Prostate gland (tissue), 2 donors: Measurements from ENCODE around the gene SLC35F3. TPM values are rescaled to one million over a fixed set of nuclear protein-coding genes. Genes with fewer than 3 reads are reported as not detected.

ENCODE experiments used
- DNase-seq: peaks from one replicate; pipeline ENCODE4 v3.0.0-alpha.2; 2019; ENCODE audit warnings: low spot score
- H3K27ac ChIP-seq, 2 donors: fragments of 200-600 bp; sonication (generic); 2 replicates each; pipeline ENCODE4 v1.5.1; 2017 to 2019
- H3K27me3 ChIP-seq: fragments of 200-600 bp; sonication (generic); replicated peaks from 2 replicates; pipeline ENCODE4 v1.5.1; 2019; ENCODE audit not compliant: insufficient read depth
- H3K36me3 ChIP-seq, 2 donors: fragments of 200-600 bp; sonication (generic); 1 replicate in 1 of 2; 2 replicates in 1 of 2; pipeline versions ENCODE4 v1.5.1 to v1.8.1; 2017 to 2019
- H3K4me1 ChIP-seq: fragments of 200-600 bp; sonication (generic); replicated peaks from 2 replicates; pipeline ENCODE4 v1.5.1; 2019
- H3K4me3 ChIP-seq, 2 donors: fragments of 200-600 bp; sonication (generic); 2 replicates each; pipeline ENCODE4 v1.5.1; 2017 to 2019
- H3K9me3 ChIP-seq: fragments of 200-600 bp; sonication (generic); 2 replicates; pipeline ENCODE4 v1.5.1; 2017
- POLR2A ChIP-seq: fragments of 450-650 bp; IDR thresholded peaks from one replicate; pipeline ENCODE4 v1.6.1; 2016; ENCODE audit warnings: antibody characterized with exemption, mild to moderate bottlenecking
- POLR2AphosphoS5 ChIP-seq: sonication (generic); formaldehyde crosslinking; IDR thresholded peaks from one replicate; pipeline ENCODE4 v1.6.1; 2017; ENCODE audit warnings: antibody characterized with exemption
- WGBS: methylation state at CpG from one replicate; pipeline ENCODE4 v1.1.5; 2018; 5-methylcytosine and 5-hydroxymethylcytosine counted together
- intact Hi-C: fragments of 100-400 bp; cut with DNase I; formaldehyde crosslinking; loops from one replicate; pipeline ENCODE4 v1.14.2; 2022
- total RNA-seq, 2 donors: library from RNA; depleted of rRNA; stranded (reverse); fragments of >200 nt; gene quantifications; one replicate each; pipeline ENCODE4 v1.1.0, GENCODE V29; 2016
- TF ChIP-seq, protein P1 (sequence below), 4 experiments: fragments of 200-600 bp in 2 of 4; fragments of 450-650 bp in 2 of 4; sonication (generic) in 2 of 4; IDR thresholded peaks; 1 replicate in 3 of 4; 2 replicates in 1 of 4; pipeline ENCODE4 v1.5.1; 2016 to 2019; ENCODE audit warnings: antibody characterized with exemption in 4 of 4, mild to moderate bottlenecking in 2 of 4, moderate library complexity in 2 of 4

Gene SLC35F3
- total RNA-seq, 2 donors from 2014 or later = 0.34 to 0.64 TPM

DNA sequence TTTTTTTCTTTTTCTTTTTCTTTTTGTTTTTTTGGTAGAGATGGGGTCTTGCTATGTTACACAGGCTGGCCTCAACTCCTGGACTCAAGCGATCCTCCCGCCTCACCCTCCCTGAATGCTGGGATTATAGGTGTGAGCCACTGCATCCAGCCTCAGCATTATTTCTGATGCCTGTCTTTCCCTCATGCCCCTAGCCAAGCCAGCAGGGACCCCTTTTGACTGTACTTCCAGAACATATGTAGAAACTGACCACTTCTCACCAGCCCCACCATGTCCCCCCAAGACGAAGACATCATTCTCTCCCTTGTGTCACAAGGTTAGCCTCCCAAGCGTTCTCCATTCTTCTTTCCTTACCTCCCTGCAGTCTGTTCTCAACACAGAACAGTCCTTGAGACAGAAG, 360.8 kb downstream of the SLC35F3 start:
- Histone ChIP-seq H3K4me3 (no peak overlapping the region), H3K36me3 (no peaks in the 10 kb centered on the region), H3K9me3 (no peaks in the 10 kb centered on the region), H3K27ac (no peak overlapping the region), H3K4me1 (no peaks in the 10 kb centered on the region), H3K27me3 (no peaks in the 10 kb centered on the region)
- no peak for DNase-seq
- intact Hi-C loops = no loop called here
- 96% methylated on average over 4 of the region's 4 CpGs for WGBS
- TF ChIP-seq, protein P1, sequence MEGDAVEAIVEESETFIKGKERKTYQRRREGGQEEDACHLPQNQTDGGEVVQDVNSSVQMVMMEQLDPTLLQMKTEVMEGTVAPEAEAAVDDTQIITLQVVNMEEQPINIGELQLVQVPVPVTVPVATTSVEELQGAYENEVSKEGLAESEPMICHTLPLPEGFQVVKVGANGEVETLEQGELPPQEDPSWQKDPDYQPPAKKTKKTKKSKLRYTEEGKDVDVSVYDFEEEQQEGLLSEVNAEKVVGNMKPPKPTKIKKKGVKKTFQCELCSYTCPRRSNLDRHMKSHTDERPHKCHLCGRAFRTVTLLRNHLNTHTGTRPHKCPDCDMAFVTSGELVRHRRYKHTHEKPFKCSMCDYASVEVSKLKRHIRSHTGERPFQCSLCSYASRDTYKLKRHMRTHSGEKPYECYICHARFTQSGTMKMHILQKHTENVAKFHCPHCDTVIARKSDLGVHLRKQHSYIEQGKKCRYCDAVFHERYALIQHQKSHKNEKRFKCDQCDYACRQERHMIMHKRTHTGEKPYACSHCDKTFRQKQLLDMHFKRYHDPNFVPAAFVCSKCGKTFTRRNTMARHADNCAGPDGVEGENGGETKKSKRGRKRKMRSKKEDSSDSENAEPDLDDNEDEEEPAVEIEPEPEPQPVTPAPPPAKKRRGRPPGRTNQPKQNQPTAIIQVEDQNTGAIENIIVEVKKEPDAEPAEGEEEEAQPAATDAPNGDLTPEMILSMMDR (IDR thresholded peaks at IDR 0.05) = no peak
- no peak for TF ChIP-seq POLR2AphosphoS5

GRCh38 chr1:234265861-234266260, 361.4 kb downstream of the SLC35F3 start:
- intact Hi-C loops = no loop called here
- TF ChIP-seq, protein P1 (IDR thresholded peaks at IDR 0.05) = no peak
- TF ChIP-seq POLR2A = no peak
- TF ChIP-seq POLR2AphosphoS5 = no peak
- no peaks in the 10 kb centered on the region for H3K4me1 ChIP-seq
- no peaks in the 10 kb centered on the region for H3K9me3 ChIP-seq
- WGBS = 34% methylated on average over 1 of the region's 1 CpG
- H3K36me3 ChIP-seq = no peaks in the 10 kb centered on the region
- no peak overlapping the region for H3K27ac ChIP-seq
- H3K4me3 ChIP-seq = no peak overlapping the region
- DNase-seq = no peak
- no peaks in the 10 kb centered on the region for H3K27me3 ChIP-seq

DNA sequence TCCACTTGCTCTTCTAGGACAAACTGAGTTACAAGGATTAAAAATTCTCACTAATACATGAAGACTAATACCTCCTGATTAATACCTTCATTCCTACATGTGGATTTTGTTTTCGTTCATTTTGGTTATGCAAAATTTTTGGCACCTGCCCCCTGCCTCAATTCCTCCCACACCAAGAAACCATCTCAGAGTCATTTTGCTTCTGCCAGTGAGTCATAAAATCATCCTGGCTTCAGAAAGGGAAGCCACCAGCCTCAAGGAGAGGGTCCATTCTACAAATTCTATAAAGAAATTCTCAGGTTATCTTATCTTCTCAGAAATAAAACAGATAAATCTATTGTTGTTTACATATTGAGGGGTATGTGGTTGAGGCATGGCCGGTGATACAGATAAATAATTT, 365.6 kb downstream of the SLC35F3 start:
- intact Hi-C loops = no loop called here

GRCh38 chr1:234270581-234271242, 366.2 kb downstream of the SLC35F3 start:
- Histone ChIP-seq H3K9me3 (no peaks in the 10 kb centered on the region), H3K4me1 (no peaks in the 10 kb centered on the region), H3K27ac (no peak overlapping the region), H3K36me3 (no peaks in the 10 kb centered on the region), H3K27me3 (no peaks in the 10 kb centered on the region), H3K4me3 (no peak overlapping the region)
- no peak for DNase-seq
- WGBS = 68% methylated on average over 6 of the region's 6 CpGs
- intact Hi-C loops = no loop called here
- TF ChIP-seq, protein P1 (IDR thresholded peaks at IDR 0.05) = no peak
- TF ChIP-seq POLR2A (no peak), POLR2AphosphoS5 (no peak)

More for the DNA sequence above, 365.6 kb downstream of the SLC35F3 start:
- H3K9me3 ChIP-seq = no peaks in the 10 kb centered on the region
- no peak overlapping the region for H3K27ac ChIP-seq
- H3K4me1 ChIP-seq = no peaks in the 10 kb centered on the region
- DNase-seq = no peak
- WGBS = 74% methylated on average over 2 of the region's 2 CpGs
- H3K4me3 ChIP-seq = no peak overlapping the region
- no peaks in the 10 kb centered on the region for H3K27me3 ChIP-seq
- TF ChIP-seq POLR2A = no peak
- TF ChIP-seq, protein P1 (IDR thresholded peaks at IDR 0.05) = no peak
- TF ChIP-seq POLR2AphosphoS5 = no peak
- no peaks in the 10 kb centered on the region for H3K36me3 ChIP-seq

DNA sequence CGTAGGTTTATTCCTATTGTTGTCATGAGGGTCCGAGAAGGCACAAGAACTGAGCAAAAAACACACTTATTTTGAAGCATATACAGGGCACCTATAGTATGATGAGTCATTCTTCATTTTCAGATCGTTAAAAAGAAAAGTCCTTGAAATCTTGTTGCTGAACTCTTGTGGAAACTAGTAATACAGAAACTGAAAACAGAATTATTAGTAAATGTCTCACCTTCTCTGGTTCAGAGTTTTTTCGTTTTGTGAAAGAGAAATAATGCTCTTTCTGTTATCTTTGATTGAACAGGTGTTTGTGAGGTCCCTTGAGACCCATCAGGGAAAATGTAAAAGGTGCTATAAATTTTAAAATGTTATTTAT, 366.7 kb downstream of the SLC35F3 start:
- 66% methylated on average over 4 of the region's 4 CpGs for WGBS
- intact Hi-C loops = no loop called here
- Histone ChIP-seq H3K9me3 (no peaks in the 10 kb centered on the region), H3K4me3 (no peak overlapping the region), H3K36me3 (no peaks in the 10 kb centered on the region), H3K27ac (no peak overlapping the region), H3K27me3 (no peaks in the 10 kb centered on the region), H3K4me1 (no peaks in the 10 kb centered on the region)
- no peak for DNase-seq
- TF ChIP-seq POLR2AphosphoS5 (no peak), POLR2A (no peak)
- TF ChIP-seq, protein P1 (IDR thresholded peaks at IDR 0.05) = no peak
